Skin of body (tissue), 2 donors: ENCODE results near the gene SLC7A5. TPM values are rescaled to one million over a fixed set of nuclear protein-coding genes. Genes with fewer than 3 reads are reported as not detected.
"Not testable (repeated sequence)": the region's sequence is repeated elsewhere in the genome, so short reads cannot be mapped to it uniquely, and the experiment has no call there.

Experiments
- DNase-seq: peaks from one replicate; lab custom pipeline; 2025; lab: John Stamatoyannopoulos, UW
- total RNA-seq: library from RNA; depleted of rRNA; stranded (reverse); fragments of >200 nt; gene quantifications from one replicate; pipeline ENCODE4 v1.2.3, GENCODE V29; 2014

The SLC7A5 gene
- total RNA-seq, 1 donor from 2014 or later, result 5.8 TPM

- no peak for DNase-seq
Measured at GRCh38 chr16:87834005-87834667, 35.2 kb downstream of the SLC7A5 start.

- no peak for DNase-seq
Measured at GRCh38 chr16:87833548-87833947, 35.8 kb downstream of the SLC7A5 start.

GRCh38 chr16:87832741-87833502 lies 36.4 kb downstream of the SLC7A5 start:
- DNase-seq, result no peak

GRCh38 chr16:87832137-87832527 lies 37.2 kb downstream of the SLC7A5 start:
- DNase-seq, result no peak

DNA sequence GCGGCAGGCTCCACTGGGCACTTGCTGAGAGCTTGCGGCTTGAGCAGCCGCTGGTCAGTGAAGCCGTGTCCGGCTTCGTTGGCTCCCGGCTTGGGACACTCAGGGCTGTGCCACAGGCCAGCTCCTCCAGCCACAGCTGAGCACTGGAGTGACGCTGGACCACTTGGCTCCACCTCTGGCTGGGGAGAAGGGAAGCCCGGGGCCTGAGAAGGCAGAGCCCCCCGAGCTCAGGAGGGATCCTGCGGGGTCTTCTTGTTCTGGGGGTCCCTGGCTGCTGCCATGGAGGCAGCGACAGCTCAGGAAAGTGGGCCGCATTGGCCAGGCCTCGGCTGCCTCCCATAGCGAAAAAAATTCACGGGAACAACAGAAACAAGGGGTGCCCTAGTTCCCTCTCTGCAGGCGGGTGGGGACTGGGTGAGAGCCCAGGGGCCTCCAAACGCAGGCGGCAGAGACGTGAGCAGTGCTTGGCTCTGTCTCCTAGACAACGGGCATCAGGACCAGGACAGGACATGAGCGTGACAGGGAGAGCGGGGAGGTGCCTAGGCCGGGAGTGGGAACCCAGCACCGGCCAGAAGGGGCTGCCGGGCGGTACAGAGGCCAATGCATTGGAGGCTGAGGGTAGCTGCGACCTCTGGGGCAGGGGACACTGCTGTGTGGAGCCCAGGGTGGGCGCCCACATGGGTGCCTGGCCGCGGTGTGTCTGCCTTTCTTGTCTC lies 37.7 kb downstream of the SLC7A5 start:
- no peak for DNase-seq

GRCh38 chr16:87830673-87831420 lies 38.5 kb downstream of the SLC7A5 start:
- no peak for DNase-seq

- DNase-seq, result no peak
Measured at GRCh38 chr16:87829988-87830672, 39.2 kb downstream of the SLC7A5 start.

- no peak for DNase-seq
Measured at GRCh38 chr16:87829622-87829980, 39.7 kb downstream of the SLC7A5 start.

- DNase-seq, result no peak
Measured at GRCh38 chr16:87828907-87829621, 40.2 kb downstream of the SLC7A5 start.

DNA sequence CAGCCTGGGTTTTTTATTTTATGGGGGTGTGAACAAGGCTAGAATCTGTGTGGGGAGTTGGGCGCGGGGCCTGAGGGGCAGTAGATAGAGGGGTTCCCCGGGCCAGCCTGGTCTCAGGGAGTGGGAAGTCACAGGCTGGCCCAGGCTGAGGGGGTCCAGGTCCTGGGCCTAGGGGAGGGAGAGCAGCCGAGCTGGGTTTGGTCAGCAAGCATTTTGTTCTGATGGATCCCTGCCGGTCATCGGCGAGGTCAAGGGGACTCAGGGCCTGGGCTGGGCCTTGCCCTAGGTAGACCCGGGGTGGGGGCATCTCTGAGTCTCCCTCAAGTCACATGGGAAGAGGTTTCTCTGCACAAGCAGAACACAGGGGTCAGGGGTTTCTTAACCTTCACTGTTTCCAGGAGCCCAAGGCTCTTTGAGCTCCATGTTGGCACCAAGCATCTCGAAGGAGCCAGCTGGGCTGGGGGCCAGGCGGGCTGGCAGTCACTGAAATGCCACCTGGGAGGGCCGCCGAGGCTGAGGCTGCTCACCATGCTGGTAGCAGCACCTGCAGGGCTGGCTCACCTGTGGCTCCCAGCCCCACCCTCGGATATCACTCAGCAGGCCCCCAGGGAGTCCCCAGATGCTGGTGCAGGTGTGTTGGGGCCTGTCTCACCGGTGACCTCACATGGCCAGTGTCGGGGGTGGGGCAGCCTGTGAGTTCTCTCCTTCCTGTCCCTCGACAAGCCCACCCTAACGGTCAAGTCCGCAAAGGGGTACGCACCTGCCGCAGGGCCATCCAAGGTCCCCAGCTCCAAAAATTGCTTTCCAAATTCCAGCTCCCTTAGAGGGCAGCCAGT lies 41.0 kb downstream of the SLC7A5 start:
- no peak for DNase-seq

DNA sequence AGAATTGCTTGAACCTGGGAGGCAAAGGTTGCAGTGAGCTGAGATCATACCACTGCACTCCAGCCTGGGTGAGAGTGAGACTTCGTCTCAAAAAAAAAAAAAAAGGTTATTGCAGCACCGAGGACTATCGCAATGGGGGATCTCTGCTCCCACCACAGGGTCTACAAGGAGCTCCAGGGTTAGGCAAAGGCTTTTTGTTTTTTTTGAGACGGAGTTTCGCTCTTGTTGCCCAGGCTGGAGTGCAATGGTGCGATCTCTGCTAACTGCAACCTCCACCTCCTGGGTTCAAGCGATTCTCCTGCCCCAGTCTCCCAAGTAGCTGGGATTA lies 41.8 kb downstream of the SLC7A5 start:
- DNase-seq, result not testable (repeated sequence)

DNA sequence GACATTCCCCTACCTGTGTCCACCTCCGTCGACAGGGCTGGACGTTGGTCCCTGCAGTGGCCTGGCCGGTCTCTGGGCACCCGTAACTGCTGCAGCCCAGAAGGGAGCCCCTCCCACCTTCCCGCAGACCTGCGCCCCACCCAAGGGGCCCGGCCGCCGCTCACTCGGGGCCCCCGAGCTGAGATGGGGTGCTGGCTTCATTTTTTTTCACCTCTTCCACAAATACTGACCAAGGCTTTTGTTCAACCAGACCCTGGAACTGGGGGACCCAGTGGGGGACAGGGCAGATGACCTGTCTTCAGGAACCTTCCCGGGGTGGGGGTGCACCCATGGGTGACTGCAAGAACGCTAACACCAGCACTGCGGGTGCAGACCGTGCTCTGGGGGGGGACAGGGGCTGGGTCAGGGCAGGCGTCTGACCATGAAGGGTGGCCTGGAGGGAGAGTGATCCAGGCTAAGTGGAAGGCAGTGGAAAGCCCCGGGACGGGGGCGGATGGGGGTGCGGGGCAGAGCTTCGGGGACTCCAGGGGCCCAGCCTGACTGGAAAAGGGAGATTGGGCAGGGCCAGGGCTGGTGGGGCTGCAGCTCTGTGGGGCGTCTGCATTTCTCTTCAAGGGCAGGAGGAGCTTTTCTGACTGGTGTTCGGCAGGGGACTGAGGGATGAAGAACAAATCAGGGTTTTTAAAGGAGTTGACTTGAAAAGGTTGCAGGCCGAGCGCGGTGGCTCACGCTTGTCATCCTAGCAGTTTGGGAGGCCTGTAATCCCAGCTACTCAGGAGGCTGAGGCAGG lies 42.3 kb downstream of the SLC7A5 start:
- no peak for DNase-seq

GRCh38 chr16:87826407-87826797 lies 42.9 kb downstream of the SLC7A5 start:
- DNase-seq, result not testable (repeated sequence)

DNA sequence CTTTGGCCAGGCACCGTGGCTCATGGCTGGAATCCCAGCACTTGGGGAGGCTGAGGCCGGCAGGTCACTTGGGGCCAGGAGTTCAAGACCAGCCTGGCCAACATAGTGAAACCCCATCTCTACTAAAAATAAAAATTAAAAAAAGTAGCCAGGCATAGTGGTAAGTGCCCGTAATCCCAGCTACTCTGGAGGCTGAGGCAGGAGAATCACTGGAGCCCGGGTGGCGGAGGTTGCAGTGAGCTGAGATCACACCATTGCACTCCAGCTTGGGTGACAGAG lies 43.5 kb downstream of the SLC7A5 start:
- not testable (repeated sequence) for DNase-seq

DNA sequence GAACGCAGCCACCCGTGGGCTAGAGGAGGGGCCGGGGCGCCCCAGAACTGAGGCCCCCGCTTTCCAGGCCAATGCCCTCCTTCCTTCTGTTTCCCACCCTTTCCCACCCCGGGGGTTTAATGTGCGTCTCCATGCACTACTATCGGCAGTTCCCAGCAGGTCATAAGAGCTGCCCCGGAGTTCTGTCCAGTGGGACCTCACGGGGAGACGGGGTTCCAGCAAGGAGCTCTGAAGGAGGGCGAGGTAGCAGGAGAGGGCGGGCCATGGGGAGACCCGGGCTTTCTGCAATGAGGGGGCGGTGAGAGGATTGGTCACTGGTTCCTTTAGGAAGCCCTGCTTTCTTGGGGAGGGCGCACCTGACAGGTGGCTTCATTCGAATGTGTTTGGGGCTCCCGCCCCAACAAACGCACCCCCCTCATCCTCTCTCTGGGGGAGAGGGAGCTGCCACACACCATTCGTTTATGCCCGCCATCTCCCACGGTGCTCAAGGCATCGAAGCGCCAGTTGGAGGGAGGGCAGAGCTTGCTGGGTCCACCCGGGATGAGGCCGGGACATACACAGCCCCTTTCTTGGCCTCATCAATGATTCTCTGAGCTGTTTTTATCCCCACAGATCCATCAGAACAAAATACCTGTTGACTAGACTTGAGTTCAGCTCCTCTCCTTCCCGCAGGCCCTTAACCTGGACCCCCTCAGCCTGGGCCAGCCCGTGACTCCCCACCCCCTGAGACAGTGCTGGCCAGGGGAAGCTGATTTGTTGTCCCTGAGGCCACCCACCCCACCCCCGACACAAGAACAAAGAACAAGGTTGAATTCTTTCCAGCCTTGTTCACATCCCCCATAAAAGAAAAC lies 44.1 kb downstream of the SLC7A5 start:
- no peak for DNase-seq

- DNase-seq, result no peak
Measured at GRCh38 chr16:87824016-87824990, 45.0 kb downstream of the SLC7A5 start.
